T-helper 1 cell treated with Interleukin-12 subunit alpha and Interleukin-12 subunit beta and Interleukin-4 antibody, amounts not matched to agents 30 ng/mL and 1 ng/mL, for 36 hours (primary cell): ENCODE data around the gene PIH1D1. TPM values are rescaled to one million over a fixed set of nuclear protein-coding genes. Genes with fewer than 3 reads are reported as not detected.

ENCODE experiments used
- intact Hi-C: fragments of 100-400 bp; cut with micrococcal nuclease; formaldehyde crosslinking; loops from one replicate; pipeline ENCODE4 v1.15.1; 2024
- total RNA-seq: library from RNA; stranded (reverse); gene quantifications from 2 replicates; pipeline ENCODE4 v1.2.3, GENCODE V29; 2022

Gene PIH1D1
- total RNA-seq = 136 TPM in 2 replicates

- intact Hi-C loops = loop anchor here (1.0 to 5.0 kb wide), 9 partner anchors 8 to 804 kb away; partner anchors contain the start of genes AP2A1, CA11, FUZ and GYS1
Observed at GRCh38 chr19:49451430-49452181, at the start of gene PIH1D1. PIH1D1 (minus strand) TSS chr19:49451814; CDS start chr19:49451574, 240 bp downstream.

- intact Hi-C loops = no loop called here
Observed at GRCh38 chr19:49499030-49499670, 47.5 kb upstream of the PIH1D1 start.

- intact Hi-C loops = no loop called here
Observed at GRCh38 chr19:49498475-49498874, 46.9 kb upstream of the PIH1D1 start.

GRCh38 chr19:49497789-49498103, 46.1 kb upstream of the PIH1D1 start:
- intact Hi-C loops = loop anchor here (2.0 kb wide), 3 partner anchors 55 to 861 kb away; partner anchors contain the start of genes DBP and FUZ

- intact Hi-C loops = loop anchor here (2.0 kb wide), 3 partner anchors 54 to 860 kb away; partner anchors contain the start of genes DBP and FUZ
Observed at GRCh38 chr19:49497047-49497788, 45.6 kb upstream of the PIH1D1 start.

- intact Hi-C loops = loop anchor here (1.0 to 2.0 kb wide), 15 partner anchors 9 to 860 kb away; partner anchors contain the start of genes BCL2L12, DBP, FLT3LG and FUZ
Observed at GRCh38 chr19:49496574-49497008, 45.0 kb upstream of the PIH1D1 start.

- intact Hi-C loops = no loop called here
Observed at GRCh38 chr19:49492573-49493405, 41.2 kb upstream of the PIH1D1 start.

GRCh38 chr19:49491804-49492572, 40.4 kb upstream of the PIH1D1 start:
- intact Hi-C loops = no loop called here

- intact Hi-C loops = no loop called here
Observed at GRCh38 chr19:49491030-49491803, 39.6 kb upstream of the PIH1D1 start.

- intact Hi-C loops = no loop called here
Observed at GRCh38 chr19:49490287-49491029, 38.8 kb upstream of the PIH1D1 start.

GRCh38 chr19:49489601-49490167, 38.1 kb upstream of the PIH1D1 start:
- intact Hi-C loops = no loop called here

- intact Hi-C loops = no loop called here
Observed at GRCh38 chr19:49488863-49489537, 37.4 kb upstream of the PIH1D1 start.

- intact Hi-C loops = no loop called here
Observed at GRCh38 chr19:49488046-49488862, 36.6 kb upstream of the PIH1D1 start.

GRCh38 chr19:49487277-49488045, 35.8 kb upstream of the PIH1D1 start, which contains the start of gene RPL13A:
RPL13A (plus strand) TSS chr19:49487608; CDS start chr19:49487630, 22 bp downstream.
- intact Hi-C loops = loop anchor here (1.0 kb wide), 3 partner anchors 9 to 34 kb away; partner anchors contain the start of genes ALDH16A1, FLT3LG and RPS11

- intact Hi-C loops = loop anchor here (1.0 kb wide), 3 partner anchors 10 to 33 kb away; partner anchors contain the start of genes ALDH16A1, FLT3LG and RPS11
Observed at GRCh38 chr19:49486710-49487276, 35.2 kb upstream of the PIH1D1 start.
